SK-MEL-5 (cell line): ENCODE measurements around the gene VSIR. TPM values are rescaled to one million over a fixed set of nuclear protein-coding genes. Genes with fewer than 3 reads are reported as not detected.

Experiments
- DNase-seq: peaks from one replicate; pipeline ENCODE4 v3.0.0-alpha.2; 2016; ENCODE audit warnings: low read depth, low spot score
- in situ Hi-C: cut with HindIII; loops from 2 replicates; pipeline ENCODE4 v1.10.0; 2016; ENCODE audit warnings: low sequenced_read_pairs, high pct_unique_total_duplicates, low pct_unique_long_range_greater_than_20kb
- total RNA-seq: library from RNA; depleted of rRNA; stranded (reverse); fragments of >200 nt; shearing (Covaris generic); gene quantifications from 2 replicates; pipeline ENCODE4 v1.2.3, GENCODE V29; 2014

Gene VSIR
- total RNA-seq, 1 experiment from 2014 or later: 0.40 TPM

- in situ Hi-C loops: no loop called here
- DNase-seq: no peak
Observed at GRCh38 chr10:71810048-71810750, 36.9 kb upstream of the VSIR start.

- DNase-seq: no peak
- in situ Hi-C loops: no loop called here
Observed at GRCh38 chr10:71809628-71810027, 36.3 kb upstream of the VSIR start.

- in situ Hi-C loops: no loop called here
- no peak for DNase-seq
Observed at GRCh38 chr10:71807557-71808510, 34.5 kb upstream of the VSIR start.

- DNase-seq: no peak
- in situ Hi-C loops: no loop called here
Observed at GRCh38 chr10:71806704-71807556, 33.6 kb upstream of the VSIR start.

GRCh38 chr10:71805776-71806703, 32.7 kb upstream of the VSIR start:
- peak; percentile 34 for DNase-seq
- in situ Hi-C loops: no loop called here

GRCh38 chr10:71804077-71804476, 30.8 kb upstream of the VSIR start:
- in situ Hi-C loops: no loop called here
- no peak for DNase-seq

GRCh38 chr10:71802715-71803488, 29.6 kb upstream of the VSIR start:
- DNase-seq: no peak
- in situ Hi-C loops: no loop called here

GRCh38 chr10:71802235-71802634, 28.9 kb upstream of the VSIR start:
- DNase-seq: no peak
- in situ Hi-C loops: no loop called here

GRCh38 chr10:71801361-71801760, 28.0 kb upstream of the VSIR start:
- in situ Hi-C loops: no loop called here

GRCh38 chr10:71799608-71800453, 26.5 kb upstream of the VSIR start:
- no peak for DNase-seq

More at GRCh38 chr10:71801361-71801760, 28.0 kb upstream of the VSIR start:
- no peak for DNase-seq

GRCh38 chr10:71799112-71799511, 25.8 kb upstream of the VSIR start:
- no peak for DNase-seq
- in situ Hi-C loops: no loop called here

More at GRCh38 chr10:71799608-71800453, 26.5 kb upstream of the VSIR start:
- in situ Hi-C loops: no loop called here

- in situ Hi-C loops: no loop called here
- no peak for DNase-seq
Observed at GRCh38 chr10:71798308-71798624, 24.9 kb upstream of the VSIR start.

GRCh38 chr10:71797533-71798307, 24.4 kb upstream of the VSIR start:
- in situ Hi-C loops: no loop called here
- no peak for DNase-seq

- in situ Hi-C loops: no loop called here
- no peak for DNase-seq
Observed at GRCh38 chr10:71796749-71797405, 23.6 kb upstream of the VSIR start.
